ENCODE measurements around the gene MSH6.
A peak's percentile ranks its signal among the peaks of the same experiment; 100 is the strongest.

Gene MSH6, protein sequence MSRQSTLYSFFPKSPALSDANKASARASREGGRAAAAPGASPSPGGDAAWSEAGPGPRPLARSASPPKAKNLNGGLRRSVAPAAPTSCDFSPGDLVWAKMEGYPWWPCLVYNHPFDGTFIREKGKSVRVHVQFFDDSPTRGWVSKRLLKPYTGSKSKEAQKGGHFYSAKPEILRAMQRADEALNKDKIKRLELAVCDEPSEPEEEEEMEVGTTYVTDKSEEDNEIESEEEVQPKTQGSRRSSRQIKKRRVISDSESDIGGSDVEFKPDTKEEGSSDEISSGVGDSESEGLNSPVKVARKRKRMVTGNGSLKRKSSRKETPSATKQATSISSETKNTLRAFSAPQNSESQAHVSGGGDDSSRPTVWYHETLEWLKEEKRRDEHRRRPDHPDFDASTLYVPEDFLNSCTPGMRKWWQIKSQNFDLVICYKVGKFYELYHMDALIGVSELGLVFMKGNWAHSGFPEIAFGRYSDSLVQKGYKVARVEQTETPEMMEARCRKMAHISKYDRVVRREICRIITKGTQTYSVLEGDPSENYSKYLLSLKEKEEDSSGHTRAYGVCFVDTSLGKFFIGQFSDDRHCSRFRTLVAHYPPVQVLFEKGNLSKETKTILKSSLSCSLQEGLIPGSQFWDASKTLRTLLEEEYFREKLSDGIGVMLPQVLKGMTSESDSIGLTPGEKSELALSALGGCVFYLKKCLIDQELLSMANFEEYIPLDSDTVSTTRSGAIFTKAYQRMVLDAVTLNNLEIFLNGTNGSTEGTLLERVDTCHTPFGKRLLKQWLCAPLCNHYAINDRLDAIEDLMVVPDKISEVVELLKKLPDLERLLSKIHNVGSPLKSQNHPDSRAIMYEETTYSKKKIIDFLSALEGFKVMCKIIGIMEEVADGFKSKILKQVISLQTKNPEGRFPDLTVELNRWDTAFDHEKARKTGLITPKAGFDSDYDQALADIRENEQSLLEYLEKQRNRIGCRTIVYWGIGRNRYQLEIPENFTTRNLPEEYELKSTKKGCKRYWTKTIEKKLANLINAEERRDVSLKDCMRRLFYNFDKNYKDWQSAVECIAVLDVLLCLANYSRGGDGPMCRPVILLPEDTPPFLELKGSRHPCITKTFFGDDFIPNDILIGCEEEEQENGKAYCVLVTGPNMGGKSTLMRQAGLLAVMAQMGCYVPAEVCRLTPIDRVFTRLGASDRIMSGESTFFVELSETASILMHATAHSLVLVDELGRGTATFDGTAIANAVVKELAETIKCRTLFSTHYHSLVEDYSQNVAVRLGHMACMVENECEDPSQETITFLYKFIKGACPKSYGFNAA (N-terminal part only)

DNA sequence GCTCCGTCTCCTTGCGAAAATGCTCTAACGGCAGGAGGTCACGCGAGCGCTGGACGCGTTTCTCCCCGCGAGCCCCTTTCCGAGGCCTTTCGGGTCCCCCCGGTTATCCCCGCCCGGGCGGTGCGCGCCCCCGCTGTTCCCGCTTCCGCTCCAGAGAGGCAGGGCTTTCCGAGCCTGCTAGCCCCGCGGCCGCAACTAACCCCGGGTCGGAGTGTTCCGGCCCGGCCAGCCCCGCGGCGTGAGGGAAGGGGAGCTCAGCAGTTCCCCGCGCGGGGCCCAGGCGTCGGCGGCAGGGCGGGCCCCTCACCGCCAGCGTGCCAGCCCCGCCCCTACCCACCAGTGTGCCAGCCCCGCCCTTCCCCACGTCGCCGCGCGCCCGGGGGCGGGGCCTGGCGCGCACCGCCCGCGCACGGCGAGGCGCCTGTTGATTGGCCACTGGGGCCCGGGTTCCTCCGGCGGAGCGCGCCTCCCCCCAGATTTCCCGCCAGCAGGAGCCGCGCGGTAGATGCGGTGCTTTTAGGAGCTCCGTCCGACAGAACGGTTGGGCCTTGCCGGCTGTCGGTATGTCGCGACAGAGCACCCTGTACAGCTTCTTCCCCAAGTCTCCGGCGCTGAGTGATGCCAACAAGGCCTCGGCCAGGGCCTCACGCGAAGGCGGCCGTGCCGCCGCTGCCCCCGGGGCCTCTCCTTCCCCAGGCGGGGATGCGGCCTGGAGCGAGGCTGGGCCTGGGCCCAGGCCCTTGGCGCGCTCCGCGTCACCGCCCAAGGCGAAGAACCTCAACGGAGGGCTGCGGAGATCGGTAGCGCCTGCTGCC lies at the start of gene MSH6:
Gene MSH6 (plus strand): TSS at position 475 of the 815 bp plus-strand sequence. CDS start 89 bp downstream, at position 564.
- DNase-seq (ENCODE audit: low read depth) = peak; percentile 82

DNA sequence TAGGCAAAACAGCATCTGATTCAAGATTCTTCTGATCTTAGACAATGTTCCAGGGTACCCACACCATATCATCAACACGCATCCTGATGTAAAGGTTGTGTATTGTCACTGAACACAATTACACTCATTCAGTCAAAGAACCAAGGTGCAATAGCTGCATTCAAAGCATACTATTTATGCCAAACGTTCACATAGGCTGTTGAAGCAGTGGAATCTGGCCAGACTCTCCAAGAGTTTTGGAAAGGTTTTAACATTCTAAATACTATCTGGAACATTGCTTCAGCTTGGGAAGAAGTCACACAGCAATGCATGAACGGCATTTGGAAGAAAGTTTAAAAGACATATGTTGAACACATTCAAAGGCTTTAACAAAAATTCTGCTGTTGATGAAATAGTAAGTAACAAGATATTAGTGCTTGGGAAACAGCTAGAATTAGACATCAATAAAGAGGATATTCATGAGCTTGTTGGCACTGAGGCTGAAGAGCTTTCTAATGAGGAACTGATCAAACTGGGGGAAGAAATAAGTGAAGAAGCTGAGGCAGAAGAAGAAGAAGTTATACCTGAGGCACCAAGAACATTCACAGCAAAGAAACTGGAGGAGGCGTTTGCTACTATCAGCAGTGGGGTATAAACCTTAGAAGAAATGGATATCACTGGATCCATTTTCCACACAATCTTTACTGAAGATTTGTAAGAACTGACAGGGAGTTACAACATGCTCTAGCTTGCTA lies 47.6 kb upstream of the MSH6 start:
- no peak for DNase-seq (ENCODE audit: low read depth)

DNA sequence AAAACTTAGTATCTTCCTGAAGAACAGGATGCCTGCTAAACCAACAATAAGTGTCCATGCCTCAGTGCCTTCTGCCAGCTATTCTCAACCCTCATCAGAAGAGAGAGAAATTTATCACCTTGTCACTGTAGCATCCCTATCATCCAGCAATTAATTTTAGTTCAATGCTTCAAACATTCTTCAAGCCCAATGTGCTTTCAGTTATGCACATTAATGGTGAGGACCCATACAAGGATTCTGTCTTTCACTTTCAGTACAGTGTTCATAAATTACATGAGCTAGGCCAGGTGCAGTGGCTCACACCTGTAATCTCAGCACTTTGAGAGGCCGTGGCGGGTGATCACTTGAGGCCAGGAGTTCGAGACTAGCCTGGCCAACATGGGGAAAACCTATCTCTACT lies 47.0 kb upstream of the MSH6 start:
- no peak for DNase-seq (ENCODE audit: low read depth)

DNA sequence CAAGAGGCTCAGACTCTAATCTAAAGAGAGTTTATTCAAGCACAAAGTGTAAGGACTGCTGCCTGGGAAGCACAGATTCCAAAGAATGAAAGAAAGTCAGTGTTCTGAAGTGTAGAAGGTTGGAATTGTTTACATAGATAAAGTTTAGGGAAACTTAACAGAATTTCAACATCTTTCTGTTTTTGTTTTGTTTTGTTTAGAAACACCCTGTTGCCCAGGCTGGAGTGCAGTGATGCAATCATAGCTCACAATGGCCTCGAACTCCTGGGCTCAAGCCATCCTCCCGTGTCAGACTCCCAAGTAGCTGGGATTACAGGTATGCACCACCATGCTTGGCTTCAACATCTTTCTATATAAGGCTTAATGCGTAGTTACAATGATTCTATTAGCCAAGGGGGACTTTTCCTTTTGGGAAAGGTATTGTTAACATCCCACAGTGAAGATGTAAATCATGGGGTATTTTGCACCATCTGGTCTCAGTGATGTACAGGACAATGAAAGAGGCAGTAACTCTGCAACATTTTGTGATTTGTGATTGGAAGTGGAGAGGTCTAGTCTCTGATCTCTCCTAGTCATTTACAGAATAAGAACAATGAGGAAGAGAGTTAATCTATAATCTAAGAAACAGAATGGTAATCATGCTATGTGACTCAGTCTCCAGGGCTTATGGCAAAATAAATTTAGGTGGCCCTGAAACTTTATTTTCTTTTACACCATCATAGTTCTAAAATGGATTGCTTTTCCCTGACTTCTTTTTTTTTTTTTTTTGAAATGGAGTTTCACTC lies 45.6 kb upstream of the MSH6 start:
- no peak for DNase-seq (ENCODE audit: low read depth)

DNA sequence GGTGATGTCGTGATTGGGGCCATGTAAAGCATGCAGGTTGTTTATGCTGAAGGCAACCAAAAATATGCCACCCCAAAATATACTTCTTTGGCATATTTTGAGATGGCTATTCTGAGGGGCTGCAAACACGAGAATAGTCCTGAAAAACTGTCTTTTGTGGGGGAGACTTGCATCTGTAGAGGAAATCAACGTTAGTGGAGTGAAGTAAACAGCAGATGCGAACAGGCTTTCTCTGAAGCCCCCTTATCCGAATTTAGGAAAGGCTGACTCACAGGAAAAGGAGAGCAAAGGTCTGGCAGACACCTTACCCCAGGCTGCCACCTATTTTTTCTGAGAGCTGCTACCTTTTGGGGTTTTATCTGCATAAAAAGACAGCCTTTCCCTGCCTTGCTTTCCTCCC lies 44.6 kb upstream of the MSH6 start:
- DNase-seq (ENCODE audit: low read depth) = no peak

DNA sequence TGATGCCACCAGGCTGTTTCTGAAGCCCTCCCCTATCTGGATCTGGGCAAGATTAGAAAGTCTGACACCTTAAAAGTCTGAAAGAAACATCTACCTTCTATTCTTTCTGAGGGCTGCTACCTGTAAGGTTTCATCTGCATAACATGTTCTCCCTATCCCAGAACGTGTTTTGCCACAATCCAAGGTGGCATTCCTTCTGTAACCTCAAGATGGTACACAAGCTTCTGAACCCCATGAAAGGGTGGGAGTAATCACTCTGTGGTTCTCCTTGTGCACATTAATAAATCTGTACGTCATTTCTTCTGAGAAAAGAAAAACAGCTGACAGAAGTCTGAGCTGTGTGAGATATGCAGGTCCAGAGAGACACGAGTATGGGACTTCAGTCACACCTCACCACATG lies 41.8 kb upstream of the MSH6 start:
- no peak for DNase-seq (ENCODE audit: low read depth)

DNA sequence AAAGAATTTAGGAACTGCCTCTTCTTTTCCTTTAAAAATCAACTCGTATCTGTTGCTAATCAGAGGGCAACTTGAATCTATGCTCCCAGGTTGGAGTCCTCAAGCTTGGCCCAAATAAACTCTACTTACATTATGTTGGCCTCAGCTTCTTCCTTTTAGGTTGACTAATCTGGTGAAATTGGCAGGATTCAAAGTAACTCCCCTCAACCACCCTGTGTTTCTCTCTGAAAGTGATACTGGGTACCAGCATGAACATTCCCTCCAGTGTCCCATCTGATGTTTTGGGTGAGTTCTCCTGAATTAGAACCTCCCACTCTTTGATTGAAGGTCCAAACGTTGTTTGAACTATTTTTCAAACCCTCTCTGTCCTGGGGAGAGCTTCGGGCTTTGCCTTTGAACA lies 41.3 kb upstream of the MSH6 start:
- no peak for DNase-seq (ENCODE audit: low read depth)

DNA sequence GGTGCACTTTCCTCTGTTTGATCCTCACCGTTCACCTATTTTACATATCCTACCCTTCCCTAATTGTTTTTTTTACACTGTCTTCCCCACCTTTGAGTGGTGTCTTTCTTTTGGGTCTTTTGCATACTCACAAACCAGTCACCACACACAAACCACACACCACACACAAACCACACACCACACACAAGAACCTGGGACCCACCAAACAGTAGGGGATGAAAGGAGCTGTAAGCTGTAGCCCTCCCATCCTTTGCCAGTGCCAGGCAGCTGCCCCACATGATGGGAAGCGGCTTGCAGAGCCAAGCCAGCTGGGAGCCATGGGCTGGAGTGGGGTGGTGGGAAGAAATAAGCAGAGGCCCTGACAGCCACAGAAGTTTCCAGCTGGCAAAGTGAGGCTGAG lies 38.9 kb upstream of the MSH6 start:
- no peak for DNase-seq (ENCODE audit: low read depth)

DNA sequence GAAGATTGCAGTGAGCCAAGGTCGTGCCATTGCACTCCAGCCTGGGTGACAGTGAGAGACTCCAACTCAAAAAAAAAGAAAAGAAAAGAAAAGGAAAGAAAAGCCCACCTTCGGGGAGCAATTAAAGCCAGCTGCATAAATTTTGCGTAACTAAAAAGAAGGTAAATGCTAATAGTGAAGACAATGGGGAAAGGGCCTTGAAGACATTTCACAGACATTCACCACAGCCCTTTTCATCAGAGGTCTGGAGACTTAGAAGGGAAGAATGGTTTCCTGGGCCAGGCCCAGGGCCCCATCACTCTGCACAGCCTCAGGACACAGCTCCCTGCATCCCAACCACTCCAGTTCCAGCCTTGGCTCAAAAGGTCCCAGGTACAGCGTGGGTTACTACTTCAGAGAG lies 35.1 kb upstream of the MSH6 start:
- DNase-seq (ENCODE audit: low read depth) = no peak

DNA sequence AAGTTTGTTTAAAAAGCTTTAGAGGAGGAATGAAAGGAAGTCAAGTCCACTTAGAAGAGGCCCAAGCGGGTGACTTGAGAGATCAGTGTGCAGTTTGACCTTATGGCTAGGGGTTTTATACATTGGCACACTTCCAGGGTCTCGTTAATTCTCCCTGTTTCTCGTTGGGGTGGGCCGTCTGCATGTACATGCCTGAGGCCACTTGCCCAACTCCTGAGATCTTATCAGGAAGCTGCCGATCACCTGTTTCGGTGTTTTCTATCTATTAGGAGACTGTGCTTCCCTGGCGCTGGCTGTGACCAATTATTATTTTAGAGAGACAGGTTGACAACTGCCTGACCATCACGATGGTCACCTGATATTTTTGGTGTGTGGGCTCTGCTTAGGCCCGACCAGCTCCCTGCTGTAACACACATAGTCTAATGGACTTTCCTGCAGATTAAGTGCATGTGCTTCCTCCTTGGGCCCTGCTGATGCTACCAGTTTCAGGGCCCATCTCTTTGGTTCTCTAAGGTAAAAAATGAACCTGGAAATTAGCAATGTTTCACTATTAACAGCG lies 31.0 kb upstream of the MSH6 start:
- DNase-seq (ENCODE audit: low read depth) = no peak

DNA sequence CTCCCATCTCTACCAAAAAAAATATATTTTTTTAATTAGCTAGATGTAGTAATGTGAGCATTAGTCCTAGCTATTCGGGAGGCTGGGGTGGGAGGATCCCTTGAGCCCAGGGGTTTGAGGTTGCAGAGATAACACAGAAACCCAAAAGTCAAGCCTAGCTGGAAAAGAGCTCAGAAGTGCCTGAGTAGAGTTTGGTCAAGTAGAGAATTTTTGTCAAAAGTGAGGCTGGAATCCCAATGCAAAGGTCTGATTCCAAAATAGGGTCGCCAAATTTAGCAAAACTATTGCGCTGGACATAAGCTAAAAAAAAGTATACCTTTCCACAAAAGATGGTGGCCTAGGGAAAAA lies 15.5 kb upstream of the MSH6 start:
- DNase-seq (ENCODE audit: low read depth) = no peak

DNA sequence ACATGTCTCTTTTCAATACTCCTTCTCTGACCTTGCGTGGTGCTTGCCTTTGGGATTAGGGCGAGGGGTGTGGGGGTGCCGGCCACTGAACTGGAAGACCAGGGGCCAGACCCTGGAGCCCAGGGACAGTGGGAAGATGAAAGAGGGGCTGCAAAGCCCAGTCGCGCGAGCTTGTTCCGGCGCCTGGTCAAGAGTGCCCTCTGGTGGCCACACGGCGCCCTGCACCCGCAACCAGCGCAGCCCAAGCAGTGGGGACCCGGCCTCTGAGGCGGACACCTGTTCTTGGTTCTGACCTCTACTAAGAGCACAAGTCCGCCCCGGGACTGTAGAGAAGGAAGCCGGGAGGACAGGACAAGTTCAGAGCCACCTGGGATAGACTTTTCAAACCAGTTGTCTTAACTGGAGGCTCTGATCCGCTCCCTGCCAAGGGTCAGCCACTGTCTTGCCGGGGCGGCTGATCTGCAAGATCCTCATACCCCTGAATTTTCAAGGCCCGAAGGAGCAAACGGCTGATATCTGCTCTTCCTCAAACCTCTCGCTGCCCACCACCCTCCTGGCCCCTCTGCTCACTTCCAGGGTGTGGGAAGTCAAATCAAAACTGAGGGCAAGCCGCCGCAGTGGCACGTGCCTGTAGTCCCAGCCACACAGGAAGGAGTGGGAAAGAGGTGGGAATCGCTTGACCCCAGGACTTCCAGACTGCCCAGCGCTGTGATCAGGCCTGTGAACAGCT lies 14.9 kb upstream of the MSH6 start:
- peak; percentile 57 for DNase-seq (ENCODE audit: low read depth)

DNA sequence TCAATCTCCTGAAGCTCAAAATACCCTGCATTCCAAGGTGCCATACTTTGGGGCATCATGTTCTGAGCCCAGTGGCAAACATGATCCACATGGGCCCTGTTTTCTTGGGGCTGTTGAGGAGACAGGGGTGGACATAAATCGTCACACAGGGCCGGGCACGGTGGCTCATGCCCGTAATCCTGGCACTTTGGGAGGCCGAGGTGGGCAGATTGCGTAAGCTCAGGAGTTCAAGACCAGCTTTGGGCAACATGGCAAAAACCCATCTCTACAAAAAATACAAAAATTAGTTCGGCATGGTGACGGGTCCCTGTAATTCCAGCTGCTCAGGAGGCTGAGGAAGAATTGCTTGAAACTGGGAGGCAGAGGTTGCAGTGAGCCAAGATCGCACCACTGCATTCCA lies 13.6 kb upstream of the MSH6 start:
- DNase-seq (ENCODE audit: low read depth) = no peak

DNA sequence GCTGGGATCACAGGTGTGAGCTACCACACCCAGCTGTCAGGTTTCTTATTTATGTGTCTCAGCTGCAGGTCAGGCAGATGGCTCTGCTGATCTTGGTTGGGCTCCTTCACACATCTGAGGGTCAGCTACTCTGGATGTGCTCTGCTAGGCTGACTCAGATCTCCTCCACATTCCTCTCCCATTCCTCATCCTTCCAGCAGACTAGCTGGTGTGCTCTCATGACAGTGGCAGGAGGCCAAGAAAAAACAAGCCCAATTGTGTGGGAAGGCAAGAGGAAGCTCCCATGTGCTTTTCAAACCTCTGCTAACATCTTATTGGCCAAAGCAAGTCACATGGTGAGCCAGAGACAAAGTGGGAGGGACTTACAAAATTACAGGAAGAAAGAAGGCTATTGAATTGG lies 11.7 kb upstream of the MSH6 start:
- no peak for DNase-seq (ENCODE audit: low read depth)

DNA sequence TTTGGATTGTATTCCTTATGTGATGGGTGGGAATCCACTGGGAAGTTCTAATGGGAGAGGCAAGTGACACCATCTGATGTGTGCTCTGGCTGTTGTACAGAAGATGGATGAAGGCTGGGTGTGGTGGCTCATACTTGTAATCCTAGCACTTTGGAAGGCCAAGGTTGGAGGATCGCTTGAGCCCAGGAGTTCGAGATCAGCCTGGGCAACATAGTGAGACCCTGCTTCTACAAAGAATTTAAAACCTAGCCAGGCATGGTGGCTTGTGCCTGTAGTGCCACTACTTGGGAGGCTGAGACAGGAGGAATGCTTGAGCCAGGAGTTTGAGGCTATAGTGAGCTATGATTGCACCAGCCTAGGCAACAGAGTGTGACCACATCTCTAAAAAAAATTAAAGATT lies 10.6 kb upstream of the MSH6 start:
- no peak for DNase-seq (ENCODE audit: low read depth)

DNA sequence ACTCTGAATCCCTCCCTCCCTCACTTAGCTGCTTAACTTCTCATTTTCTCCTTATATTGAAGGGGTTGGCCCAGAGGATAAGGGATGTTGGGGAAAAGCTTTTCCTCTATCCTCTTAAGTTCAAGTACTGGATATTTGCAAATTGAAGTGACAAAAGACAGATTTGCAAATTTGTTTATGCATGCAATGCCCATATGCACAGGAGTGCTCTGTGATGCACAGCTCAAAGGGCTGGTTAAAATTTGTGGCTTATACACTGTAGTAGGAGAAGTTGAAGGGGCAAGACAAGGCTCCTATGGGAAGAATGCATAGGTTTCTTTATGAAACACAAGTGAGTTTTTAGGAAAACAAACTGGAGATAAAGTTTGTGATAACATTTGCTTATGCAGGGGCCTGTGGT lies 8.4 kb upstream of the MSH6 start:
- no peak for DNase-seq (ENCODE audit: low read depth)

DNA sequence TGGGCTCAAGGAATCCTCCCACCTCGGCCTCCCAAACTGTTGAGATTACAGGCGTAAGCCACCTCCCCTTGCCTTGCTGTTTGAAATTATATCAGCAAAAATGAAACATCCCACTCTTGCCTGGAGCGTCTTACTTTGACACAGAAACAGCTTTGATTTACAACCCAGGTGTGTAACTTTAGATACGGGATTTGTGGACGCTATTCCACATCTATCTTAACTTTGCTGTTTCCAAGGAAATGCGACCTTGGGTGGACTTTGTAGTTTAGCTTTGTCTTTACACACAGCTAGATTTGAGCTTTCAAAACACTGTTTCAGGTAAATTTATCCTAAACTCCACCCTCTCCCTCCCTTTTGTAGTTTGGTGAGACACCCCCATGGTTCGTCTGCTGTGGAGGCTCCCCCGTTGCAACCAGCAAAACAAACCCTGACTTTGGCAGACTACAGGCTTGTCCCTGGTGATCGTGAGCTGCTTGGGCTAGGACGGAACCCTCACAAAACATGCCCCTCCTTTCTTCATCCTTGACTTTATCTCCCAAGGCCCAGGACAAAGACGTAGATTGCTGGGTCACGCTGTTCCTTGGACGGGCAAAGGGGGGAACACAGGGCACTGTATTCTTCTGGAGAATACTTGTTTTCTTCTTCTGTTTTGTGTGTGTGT lies 5.5 kb upstream of the MSH6 start:
- DNase-seq (ENCODE audit: low read depth) = no peak

DNA sequence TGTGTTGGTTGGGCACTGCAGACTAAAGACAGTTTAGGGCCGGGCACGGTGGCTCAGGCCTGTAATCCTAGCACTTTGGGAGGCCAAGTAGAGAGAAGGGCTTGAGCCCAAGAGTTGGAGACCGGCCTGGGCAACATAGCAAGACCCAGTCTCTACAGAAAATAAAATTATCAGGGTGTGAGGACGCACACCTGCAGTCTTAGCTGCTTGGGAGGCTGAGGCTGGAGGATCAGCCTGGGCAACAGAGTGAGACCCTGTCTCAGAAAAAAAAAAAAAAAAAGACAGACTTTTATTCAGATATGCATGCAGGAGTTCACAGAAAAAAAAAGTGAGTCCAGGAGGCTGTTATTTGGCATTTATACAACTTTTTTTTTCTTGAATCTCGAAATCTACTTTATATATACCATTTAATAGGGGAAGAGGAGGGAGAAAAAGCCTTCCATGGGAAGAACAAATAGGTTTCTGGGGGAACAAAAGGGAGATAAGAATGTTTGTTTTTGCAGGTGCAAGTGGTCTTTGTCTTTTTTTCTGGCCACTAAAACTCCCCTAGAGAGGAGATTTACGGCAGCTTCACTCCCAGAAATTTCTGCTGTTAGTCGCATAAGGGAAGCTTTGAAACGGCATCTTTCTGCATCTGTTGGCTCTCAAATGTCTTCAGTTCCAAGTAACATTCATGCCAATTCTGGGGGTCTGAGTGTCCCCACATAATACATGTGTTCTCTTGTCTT lies 4.1 kb upstream of the MSH6 start:
- no peak for DNase-seq (ENCODE audit: low read depth)
